RWPE2 (cell line): Measurements from ENCODE around the gene JAKMIP2.

Source experiments
- ATAC-seq: fragments of 200-7000 bp; cut with Tn5 transposase; 3 replicates; pipeline ENCODE4 v1.9.1; 2021; ENCODE audit warnings: low read depth
- DNase-seq: peaks from one replicate; pipeline ENCODE4 v3.0.0-alpha.2; 2020; ENCODE audit warnings: low spot score
- H3K27ac ChIP-seq: fragments of 450-650 bp; 2 replicates; pipeline ENCODE4 v1.5.1; 2017; ENCODE audit warnings: mild to moderate bottlenecking; ENCODE audit not compliant: poor library complexity, severe bottlenecking
- H3K27me3 ChIP-seq: fragments of 250-450 bp; sonication (Bioruptor Pico); 2 replicates; pipeline ENCODE4 v1.5.1; 2021; ENCODE audit warnings: mild to moderate bottlenecking, moderate library complexity; ENCODE audit not compliant: insufficient read depth, poor library complexity, severe bottlenecking
- H3K36me3 ChIP-seq: fragments of 250-450 bp; sonication (Bioruptor Pico); 2 replicates; pipeline ENCODE4 v1.5.1; 2020; ENCODE audit warnings: low read depth, mild to moderate bottlenecking, moderate library complexity
- H3K4me1 ChIP-seq: fragments of 250-450 bp; sonication (Bioruptor Pico); 2 replicates; pipeline ENCODE4 v1.5.1; 2021; ENCODE audit warnings: mild to moderate bottlenecking, moderate library complexity; ENCODE audit not compliant: insufficient read depth, poor library complexity, severe bottlenecking
- H3K4me3 ChIP-seq: fragments of 250-450 bp; sonication (Bioruptor Pico); 2 replicates; pipeline ENCODE4 v1.5.1; 2021; ENCODE audit warnings: mild to moderate bottlenecking, moderate library complexity; ENCODE audit not compliant: severe bottlenecking
- H3K9me3 ChIP-seq: fragments of 250-450 bp; sonication (Bioruptor Pico); 2 replicates; pipeline ENCODE4 v1.5.1; 2021; ENCODE audit warnings: mild to moderate bottlenecking, moderate library complexity; ENCODE audit not compliant: severe bottlenecking
- TF ChIP-seq, protein P1 (sequence below): fragments of 450-650 bp; IDR thresholded peaks from one replicate; pipeline ENCODE4 v1.5.1; 2017; ENCODE audit warnings: mild to moderate bottlenecking, moderate library complexity; ENCODE audit not compliant: poor library complexity, severe bottlenecking

The JAKMIP2 gene

DNA sequence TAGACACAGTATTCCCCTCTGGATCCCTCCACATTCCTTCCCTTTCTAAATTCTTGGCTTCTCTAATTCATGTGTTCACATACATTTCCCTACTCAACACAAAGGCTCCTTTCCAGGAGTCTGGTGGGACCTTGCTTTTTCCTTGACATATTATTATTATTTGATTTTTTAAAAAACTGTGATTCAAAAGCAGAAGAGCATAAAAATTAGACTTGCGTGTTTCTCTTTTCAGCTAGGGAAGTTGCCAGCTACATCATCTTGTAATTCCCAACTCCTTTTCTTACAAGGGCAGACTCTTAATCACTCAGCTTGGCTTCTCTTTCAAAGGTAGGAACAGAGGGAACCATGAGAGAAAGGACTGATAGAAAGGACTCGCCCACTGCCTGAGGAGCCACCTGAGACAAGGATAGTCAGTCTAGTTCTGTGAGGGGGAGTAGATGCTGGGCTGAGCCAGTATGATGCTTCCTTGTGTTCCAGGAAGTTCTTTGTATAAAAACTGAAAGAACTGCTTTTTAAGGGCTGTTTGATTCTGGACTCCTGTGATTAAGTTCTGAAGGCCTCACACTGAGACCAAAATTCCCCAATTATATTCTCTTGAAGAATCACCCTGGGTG is 221.7 kb downstream of the JAKMIP2 start:
- peaks cover 7% of the 10 kb centered on the region for H3K4me1 ChIP-seq
- DNase-seq (no peak), ATAC-seq (no peak)
- H3K4me3 ChIP-seq, result no peak overlapping the region
- TF ChIP-seq, protein P1, sequence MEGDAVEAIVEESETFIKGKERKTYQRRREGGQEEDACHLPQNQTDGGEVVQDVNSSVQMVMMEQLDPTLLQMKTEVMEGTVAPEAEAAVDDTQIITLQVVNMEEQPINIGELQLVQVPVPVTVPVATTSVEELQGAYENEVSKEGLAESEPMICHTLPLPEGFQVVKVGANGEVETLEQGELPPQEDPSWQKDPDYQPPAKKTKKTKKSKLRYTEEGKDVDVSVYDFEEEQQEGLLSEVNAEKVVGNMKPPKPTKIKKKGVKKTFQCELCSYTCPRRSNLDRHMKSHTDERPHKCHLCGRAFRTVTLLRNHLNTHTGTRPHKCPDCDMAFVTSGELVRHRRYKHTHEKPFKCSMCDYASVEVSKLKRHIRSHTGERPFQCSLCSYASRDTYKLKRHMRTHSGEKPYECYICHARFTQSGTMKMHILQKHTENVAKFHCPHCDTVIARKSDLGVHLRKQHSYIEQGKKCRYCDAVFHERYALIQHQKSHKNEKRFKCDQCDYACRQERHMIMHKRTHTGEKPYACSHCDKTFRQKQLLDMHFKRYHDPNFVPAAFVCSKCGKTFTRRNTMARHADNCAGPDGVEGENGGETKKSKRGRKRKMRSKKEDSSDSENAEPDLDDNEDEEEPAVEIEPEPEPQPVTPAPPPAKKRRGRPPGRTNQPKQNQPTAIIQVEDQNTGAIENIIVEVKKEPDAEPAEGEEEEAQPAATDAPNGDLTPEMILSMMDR, result no peak
- no peaks in the 10 kb centered on the region for H3K36me3 ChIP-seq
- no peaks in the 10 kb centered on the region for H3K9me3 ChIP-seq
- no peak overlapping the region for H3K27ac ChIP-seq
- no peaks in the 10 kb centered on the region for H3K27me3 ChIP-seq

DNA sequence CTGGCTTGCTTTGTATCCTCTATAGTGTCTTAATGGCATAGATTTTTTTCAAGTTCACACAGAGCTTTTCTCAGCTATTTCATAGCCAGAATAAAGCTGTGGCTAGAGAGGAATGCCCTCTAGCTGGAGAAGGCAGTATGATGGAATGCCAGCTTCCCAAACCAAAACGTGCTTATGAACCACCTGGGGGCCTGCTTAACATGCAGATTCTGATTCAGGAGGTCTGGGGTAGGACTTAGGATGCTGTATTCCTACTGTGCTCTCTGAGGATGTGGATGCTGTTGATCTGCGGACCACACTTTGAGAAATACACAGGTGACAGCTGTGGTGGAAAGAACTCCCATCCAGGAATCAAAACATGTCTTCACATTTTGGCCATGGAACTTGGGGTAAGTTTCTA is 222.8 kb downstream of the JAKMIP2 start:
- no peak for DNase-seq
- Histone ChIP-seq H3K4me1 (no peaks in the 10 kb centered on the region), H3K36me3 (no peaks in the 10 kb centered on the region), H3K4me3 (no peak overlapping the region), H3K27ac (no peak overlapping the region), H3K27me3 (no peaks in the 10 kb centered on the region), H3K9me3 (no peaks in the 10 kb centered on the region)
- ATAC-seq, result 0 out of 3 replicates have a peak, but pooled peaks have one; percentile 32
- TF ChIP-seq, protein P1, result no peak

DNA sequence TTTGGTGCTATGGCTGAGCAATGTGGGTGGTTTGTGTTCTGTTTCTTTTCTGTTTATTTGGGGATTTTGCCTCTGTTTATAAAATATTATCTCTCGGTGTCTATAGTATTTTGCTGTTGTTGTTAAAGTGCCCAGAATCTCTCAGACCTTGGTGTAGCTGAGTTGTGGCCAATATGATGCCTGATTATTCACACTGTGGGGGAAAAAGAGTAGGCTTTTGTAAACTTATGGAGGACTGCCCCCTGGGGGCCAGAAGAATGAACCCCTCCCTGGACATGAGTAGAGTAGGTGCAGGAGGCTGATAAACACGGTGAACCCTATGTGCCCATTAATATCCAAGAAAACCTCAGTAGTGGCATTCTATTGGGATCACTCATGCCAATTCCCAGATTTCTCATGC is 223.7 kb downstream of the JAKMIP2 start:
- Histone ChIP-seq H3K4me1 (no peaks in the 10 kb centered on the region), H3K9me3 (no peaks in the 10 kb centered on the region), H3K36me3 (no peaks in the 10 kb centered on the region), H3K4me3 (no peak overlapping the region), H3K27ac (no peak overlapping the region), H3K27me3 (no peaks in the 10 kb centered on the region)
- TF ChIP-seq, protein P1, result peak; percentile 78
- ATAC-seq, result peak; percentile 86
- DNase-seq, result no peak

DNA sequence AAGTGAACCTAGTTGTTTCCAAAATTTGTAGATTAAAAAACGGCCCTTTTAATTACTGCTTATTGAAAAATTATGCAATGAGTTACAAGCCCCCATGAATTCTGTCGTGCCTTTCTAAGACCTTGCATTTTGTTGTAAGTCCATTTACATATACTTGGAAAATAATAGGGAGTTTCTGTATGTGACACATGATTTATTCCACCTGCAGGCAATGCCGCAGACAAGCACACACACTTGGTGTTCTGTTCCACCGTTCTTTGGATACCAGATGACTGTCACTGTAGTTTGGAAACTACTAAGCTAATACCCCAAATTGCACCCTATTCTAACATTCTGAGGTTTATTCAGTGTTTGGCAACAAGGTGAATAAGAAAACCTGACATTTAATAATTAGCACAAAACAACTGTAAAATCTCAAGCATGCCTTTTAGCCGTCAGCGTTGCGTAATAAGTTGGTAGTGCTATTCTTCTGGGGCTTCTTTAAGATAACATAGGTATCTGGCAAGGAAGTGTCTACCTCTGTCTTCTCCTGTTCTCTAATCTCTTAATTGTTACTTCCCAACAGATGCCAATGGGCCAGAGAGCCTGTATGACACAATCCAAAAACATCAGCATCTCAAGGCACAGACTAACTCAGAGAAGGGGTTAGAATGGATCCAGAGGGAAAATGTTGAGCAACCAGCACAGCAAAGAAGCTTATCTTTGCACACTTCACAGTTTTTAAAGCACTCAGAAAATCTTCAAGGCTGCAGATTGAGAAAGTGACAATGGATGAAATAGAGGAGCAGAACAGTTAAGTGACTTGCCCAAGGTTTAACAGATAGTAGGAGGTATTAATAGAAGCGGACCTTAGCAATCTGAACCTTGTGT is 224.4 kb downstream of the JAKMIP2 start:
- H3K27me3 ChIP-seq, result no peaks in the 10 kb centered on the region
- no peaks in the 10 kb centered on the region for H3K4me1 ChIP-seq
- no peak overlapping the region for H3K4me3 ChIP-seq
- H3K27ac ChIP-seq, result no peak overlapping the region
- TF ChIP-seq, protein P1, result no peak
- no peaks in the 10 kb centered on the region for H3K36me3 ChIP-seq
- DNase-seq (no peak), ATAC-seq (no peak)
- no peaks in the 10 kb centered on the region for H3K9me3 ChIP-seq

DNA sequence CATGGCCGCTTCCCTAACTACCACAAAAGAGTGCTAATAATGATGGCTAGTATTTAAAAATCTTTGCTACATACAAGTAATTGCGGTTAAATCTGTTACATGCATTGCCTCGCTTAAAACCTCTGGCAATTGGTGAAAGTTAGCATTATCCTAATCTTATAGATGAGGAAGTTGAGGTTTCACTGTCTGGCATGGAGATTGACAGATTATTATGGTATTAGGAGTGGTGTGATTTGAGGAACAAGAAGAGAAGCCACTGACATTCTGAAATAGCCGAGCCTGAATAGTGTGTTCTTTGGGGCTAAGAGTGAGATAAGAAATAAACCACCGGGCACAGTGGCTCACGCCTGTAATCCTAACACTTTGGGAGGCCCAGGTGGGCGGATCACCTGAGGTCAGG is 227.4 kb downstream of the JAKMIP2 start:
- no peak for ATAC-seq

More for the DNA sequence above, 227.4 kb downstream of the JAKMIP2 start:
- TF ChIP-seq, protein P1, result no peak
- H3K27ac ChIP-seq, result no peak overlapping the region
- no peaks in the 10 kb centered on the region for H3K27me3 ChIP-seq
- no peak overlapping the region for H3K4me3 ChIP-seq
- no peak for DNase-seq
- H3K9me3 ChIP-seq, result no peaks in the 10 kb centered on the region
- H3K4me1 ChIP-seq, result no peaks in the 10 kb centered on the region
- no peaks in the 10 kb centered on the region for H3K36me3 ChIP-seq
